Measurements from ENCODE around the gene PLA2G5. TPM values are rescaled to one million over a fixed set of nuclear protein-coding genes. Genes with fewer than 3 reads are reported as not detected.

PLA2G5 gene
- total RNA-seq, 1 experiment from 2014 or later = not detected

- Histone ChIP-seq H3K27ac (ENCODE audit: low read length) (no peak overlapping the region), H3K79me2 (ENCODE audit: low read length) (no peaks in the 10 kb centered on the region), H3K9me3 (ENCODE audit: low read length) (no peaks in the 10 kb centered on the region), H3K9ac (ENCODE audit: low read length) (no peak overlapping the region), H3K27me3 (ENCODE audit: low read length) (no peaks in the 10 kb centered on the region), H3K4me2 (ENCODE audit: low read depth, low read length, poor library complexity, severe bottlenecking) (no peak overlapping the region), H3K36me3 (ENCODE audit: insufficient read depth, low read length) (no peaks in the 10 kb centered on the region), H4K20me1 (ENCODE audit: insufficient read depth, low read depth, low read length) (no peaks in the 10 kb centered on the region), H3K4me1 (ENCODE audit: low read length) (peaks cover 5% of the 10 kb centered on the region; the same call in 1 of the 2 replicates), H3K9me2 (replicated peaks; ENCODE audit: insufficient read depth, low read length) (no peaks in the 10 kb centered on the region), H3K4me3 (ENCODE audit: low read length) (no peak overlapping the region), H2AFZ (ENCODE audit: low read length) (no peak overlapping the region)
- peak; percentile 50 for DNase-seq
These were observed 19.5 kb downstream of the PLA2G5 start for GRCh38 chr1:20089328-20090077.

DNA sequence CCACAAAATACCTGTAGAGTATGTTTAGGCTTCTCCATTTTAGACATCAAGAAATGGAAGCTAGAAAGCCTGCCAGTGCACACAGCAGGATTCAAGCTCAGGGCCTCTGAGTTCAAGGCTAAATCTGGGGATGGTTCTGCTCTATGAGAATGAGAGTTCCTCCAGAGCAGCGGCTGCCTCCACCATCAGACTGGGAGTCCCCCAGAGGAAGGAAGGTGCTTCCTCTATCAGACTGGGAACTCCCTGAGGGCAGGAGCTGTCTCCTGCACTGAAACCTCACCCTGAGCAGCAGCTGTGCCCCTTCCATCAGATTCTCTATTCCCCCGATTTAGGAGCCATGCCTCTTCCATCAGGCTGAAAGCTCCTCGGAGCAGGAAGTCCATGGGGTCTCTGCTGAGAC lies 20.1 kb downstream of the PLA2G5 start:
- no peak overlapping the region for H3K27ac ChIP-seq (ENCODE audit: low read length)
- no peaks in the 10 kb centered on the region for H3K9me3 ChIP-seq (ENCODE audit: low read length)
- H3K9me2 ChIP-seq (replicated peaks; ENCODE audit: insufficient read depth, low read length) = no peaks in the 10 kb centered on the region
- H3K79me2 ChIP-seq (ENCODE audit: low read length) = no peaks in the 10 kb centered on the region
- no peaks in the 10 kb centered on the region for H3K27me3 ChIP-seq (ENCODE audit: low read length)
- H3K4me2 ChIP-seq (ENCODE audit: low read depth, low read length, poor library complexity, severe bottlenecking) = no peak overlapping the region
- DNase-seq = no peak
- H4K20me1 ChIP-seq (ENCODE audit: insufficient read depth, low read depth, low read length) = no peaks in the 10 kb centered on the region
- no peak overlapping the region for H3K4me3 ChIP-seq (ENCODE audit: low read length)
- H3K9ac ChIP-seq (ENCODE audit: low read length) = no peak overlapping the region
- no peak overlapping the region for H2AFZ ChIP-seq (ENCODE audit: low read length)
- H3K36me3 ChIP-seq (ENCODE audit: insufficient read depth, low read length) = no peaks in the 10 kb centered on the region
- H3K4me1 ChIP-seq (ENCODE audit: low read length) = peaks cover 5% of the 10 kb centered on the region; the same call in 1 of the 2 replicates

- Histone ChIP-seq H3K79me2 (ENCODE audit: low read length) (no peaks in the 10 kb centered on the region), H3K4me1 (ENCODE audit: low read length) (peaks cover under 1% of the 10 kb centered on the region; the same call in 1 of the 2 replicates), H3K4me3 (ENCODE audit: low read length) (no peak overlapping the region), H3K27me3 (ENCODE audit: low read length) (no peaks in the 10 kb centered on the region), H4K20me1 (ENCODE audit: insufficient read depth, low read depth, low read length) (no peaks in the 10 kb centered on the region), H3K9ac (ENCODE audit: low read length) (no peak overlapping the region), H2AFZ (ENCODE audit: low read length) (no peak overlapping the region), H3K9me3 (ENCODE audit: low read length) (no peaks in the 10 kb centered on the region), H3K4me2 (ENCODE audit: low read depth, low read length, poor library complexity, severe bottlenecking) (no peak overlapping the region), H3K36me3 (ENCODE audit: insufficient read depth, low read length) (no peaks in the 10 kb centered on the region), H3K27ac (ENCODE audit: low read length) (no peak overlapping the region), H3K9me2 (replicated peaks; ENCODE audit: insufficient read depth, low read length) (no peaks in the 10 kb centered on the region)
- no peak for DNase-seq
These were observed 20.6 kb downstream of the PLA2G5 start for GRCh38 chr1:20090641-20091040.

- Histone ChIP-seq H3K4me3 (ENCODE audit: low read length) (no peak overlapping the region), H2AFZ (ENCODE audit: low read length) (no peak overlapping the region), H4K20me1 (ENCODE audit: insufficient read depth, low read depth, low read length) (no peaks in the 10 kb centered on the region), H3K9me3 (ENCODE audit: low read length) (no peaks in the 10 kb centered on the region), H3K9me2 (replicated peaks; ENCODE audit: insufficient read depth, low read length) (no peaks in the 10 kb centered on the region), H3K4me2 (ENCODE audit: low read depth, low read length, poor library complexity, severe bottlenecking) (no peak overlapping the region), H3K27ac (ENCODE audit: low read length) (no peak overlapping the region), H3K4me1 (ENCODE audit: low read length) (no peaks in the 10 kb centered on the region), H3K27me3 (ENCODE audit: low read length) (no peaks in the 10 kb centered on the region), H3K79me2 (ENCODE audit: low read length) (no peaks in the 10 kb centered on the region), H3K36me3 (ENCODE audit: insufficient read depth, low read length) (no peaks in the 10 kb centered on the region), H3K9ac (ENCODE audit: low read length) (no peak overlapping the region)
- DNase-seq = no peak
These were observed 23.3 kb downstream of the PLA2G5 start for GRCh38 chr1:20093303-20093702.

- H2AFZ ChIP-seq (ENCODE audit: low read length) = no peak overlapping the region
These were observed 24.0 kb downstream of the PLA2G5 start for GRCh38 chr1:20093940-20094391.

DNA sequence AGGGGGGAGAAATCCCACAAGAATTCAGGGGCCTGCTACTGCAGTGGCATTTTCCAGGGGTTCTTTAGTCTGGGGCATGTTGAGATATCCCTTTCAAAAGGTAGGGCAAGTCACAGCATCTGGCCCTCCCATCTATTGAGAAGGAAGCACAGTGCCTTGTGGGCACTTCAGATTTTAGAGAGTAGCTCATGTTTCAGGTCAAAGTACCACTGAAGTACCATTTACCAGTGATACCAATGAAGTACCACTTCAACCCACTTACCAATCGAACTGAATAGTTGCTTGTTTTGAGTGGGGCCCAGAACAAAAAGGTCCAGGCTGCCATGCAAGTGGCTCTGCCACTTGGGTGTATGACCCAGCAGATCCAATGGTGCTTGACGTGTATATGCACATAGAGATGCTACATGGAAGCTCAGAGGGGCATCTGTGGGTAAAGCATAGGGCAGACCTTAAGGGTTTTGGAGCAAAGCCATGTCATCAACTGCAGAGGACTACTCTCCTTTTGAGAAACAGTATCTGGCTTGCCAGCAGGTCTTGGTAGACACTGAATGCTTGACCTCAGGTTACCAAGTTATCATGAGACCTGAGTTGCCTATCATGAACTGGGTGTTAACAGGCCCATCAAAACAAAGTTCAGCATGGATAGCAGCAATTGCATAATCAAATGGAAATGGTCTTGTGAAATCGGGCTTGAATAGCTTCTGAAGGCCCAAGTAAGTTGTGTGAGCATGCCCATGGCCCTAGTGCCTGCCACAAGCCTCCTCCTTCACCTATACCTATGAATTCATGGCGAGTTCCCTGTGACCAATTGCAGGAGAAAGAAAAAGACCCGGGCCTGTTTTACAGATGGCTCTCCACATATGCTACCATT lies 25.8 kb downstream of the PLA2G5 start:
- no peak overlapping the region for H3K4me2 ChIP-seq (ENCODE audit: low read depth, low read length, poor library complexity, severe bottlenecking)

More at GRCh38 chr1:20093940-20094391, 24.0 kb downstream of the PLA2G5 start:
- Histone ChIP-seq H3K4me1 (ENCODE audit: low read length) (no peaks in the 10 kb centered on the region), H3K4me3 (ENCODE audit: low read length) (no peak overlapping the region), H3K4me2 (ENCODE audit: low read depth, low read length, poor library complexity, severe bottlenecking) (no peak overlapping the region), H3K36me3 (ENCODE audit: insufficient read depth, low read length) (no peaks in the 10 kb centered on the region), H3K79me2 (ENCODE audit: low read length) (no peaks in the 10 kb centered on the region), H3K27me3 (ENCODE audit: low read length) (no peaks in the 10 kb centered on the region), H4K20me1 (ENCODE audit: insufficient read depth, low read depth, low read length) (no peaks in the 10 kb centered on the region), H3K9me3 (ENCODE audit: low read length) (no peaks in the 10 kb centered on the region), H3K9ac (ENCODE audit: low read length) (no peak overlapping the region), H3K27ac (ENCODE audit: low read length) (no peak overlapping the region), H3K9me2 (replicated peaks; ENCODE audit: insufficient read depth, low read length) (no peaks in the 10 kb centered on the region)
- DNase-seq = no peak

DNA sequence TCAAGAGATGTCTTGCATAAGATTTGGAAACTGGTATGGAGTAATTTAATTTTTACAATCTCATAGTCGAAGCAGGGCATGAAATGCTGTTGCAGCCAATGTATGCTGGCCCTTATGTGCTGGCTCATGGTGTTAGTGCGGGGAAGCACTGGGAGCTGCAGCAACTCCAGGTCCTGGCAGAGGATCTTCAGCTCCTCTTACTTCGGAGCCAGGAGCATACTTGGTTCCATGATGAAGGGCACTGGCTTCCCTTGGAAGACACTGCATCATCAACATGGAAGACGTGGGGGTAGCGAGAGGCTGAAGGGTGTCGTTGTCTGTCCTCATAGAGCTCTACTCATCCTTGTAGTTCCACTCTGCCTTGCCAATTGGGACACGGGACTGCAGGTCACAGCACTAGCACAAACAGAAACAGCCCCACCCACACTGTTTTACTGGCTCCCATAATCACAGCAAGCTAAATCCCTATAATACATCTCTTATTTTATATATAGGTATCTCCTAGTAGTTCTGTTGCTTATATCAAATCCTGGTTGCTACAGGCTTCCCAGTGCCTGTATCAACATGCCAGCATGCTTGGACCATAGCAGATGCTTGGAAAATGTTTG lies 26.9 kb downstream of the PLA2G5 start:
- Histone ChIP-seq H3K27me3 (ENCODE audit: low read length) (no peaks in the 10 kb centered on the region), H3K4me1 (ENCODE audit: low read length) (no peaks in the 10 kb centered on the region), H3K27ac (ENCODE audit: low read length) (no peak overlapping the region), H3K9ac (ENCODE audit: low read length) (no peak overlapping the region), H3K9me3 (ENCODE audit: low read length) (no peaks in the 10 kb centered on the region), H3K9me2 (replicated peaks; ENCODE audit: insufficient read depth, low read length) (no peaks in the 10 kb centered on the region), H2AFZ (ENCODE audit: low read length) (no peak overlapping the region), H3K4me2 (ENCODE audit: low read depth, low read length, poor library complexity, severe bottlenecking) (no peak overlapping the region), H3K79me2 (ENCODE audit: low read length) (no peaks in the 10 kb centered on the region), H3K36me3 (ENCODE audit: insufficient read depth, low read length) (no peaks in the 10 kb centered on the region), H4K20me1 (ENCODE audit: insufficient read depth, low read depth, low read length) (no peaks in the 10 kb centered on the region), H3K4me3 (ENCODE audit: low read length) (no peak overlapping the region)
- DNase-seq = no peak

More for the DNA sequence above, 25.8 kb downstream of the PLA2G5 start:
- Histone ChIP-seq H3K27ac (ENCODE audit: low read length) (no peak overlapping the region), H4K20me1 (ENCODE audit: insufficient read depth, low read depth, low read length) (no peaks in the 10 kb centered on the region), H3K36me3 (ENCODE audit: insufficient read depth, low read length) (no peaks in the 10 kb centered on the region), H3K79me2 (ENCODE audit: low read length) (no peaks in the 10 kb centered on the region), H3K9ac (ENCODE audit: low read length) (no peak overlapping the region), H3K4me1 (ENCODE audit: low read length) (no peaks in the 10 kb centered on the region), H3K4me3 (ENCODE audit: low read length) (no peak overlapping the region), H2AFZ (ENCODE audit: low read length) (no peak overlapping the region), H3K9me2 (replicated peaks; ENCODE audit: insufficient read depth, low read length) (no peaks in the 10 kb centered on the region), H3K27me3 (ENCODE audit: low read length) (no peaks in the 10 kb centered on the region), H3K9me3 (ENCODE audit: low read length) (no peaks in the 10 kb centered on the region)
- no peak for DNase-seq

- no peak overlapping the region for H2AFZ ChIP-seq (ENCODE audit: low read length)
- no peaks in the 10 kb centered on the region for H4K20me1 ChIP-seq (ENCODE audit: insufficient read depth, low read depth, low read length)
- no peak overlapping the region for H3K4me2 ChIP-seq (ENCODE audit: low read depth, low read length, poor library complexity, severe bottlenecking)
- H3K27ac ChIP-seq (ENCODE audit: low read length) = no peak overlapping the region
- H3K9ac ChIP-seq (ENCODE audit: low read length) = no peak overlapping the region
- DNase-seq = no peak
- no peaks in the 10 kb centered on the region for H3K36me3 ChIP-seq (ENCODE audit: insufficient read depth, low read length)
- no peaks in the 10 kb centered on the region for H3K27me3 ChIP-seq (ENCODE audit: low read length)
- H3K9me2 ChIP-seq (replicated peaks; ENCODE audit: insufficient read depth, low read length) = no peaks in the 10 kb centered on the region
- no peaks in the 10 kb centered on the region for H3K79me2 ChIP-seq (ENCODE audit: low read length)
- H3K9me3 ChIP-seq (ENCODE audit: low read length) = no peaks in the 10 kb centered on the region
- no peak overlapping the region for H3K4me3 ChIP-seq (ENCODE audit: low read length)
- no peaks in the 10 kb centered on the region for H3K4me1 ChIP-seq (ENCODE audit: low read length)
These were observed 29.5 kb downstream of the PLA2G5 start for GRCh38 chr1:20099533-20099932.
